Neural progenitor cell (in vitro differentiated cells): ENCODE results near the gene HK2.

ENCODE experiments used
- EZH2phosphoT487 ChIP-seq: fragments of 200-600 bp; sonication (generic); IDR thresholded peaks from 2 replicates; pipeline ENCODE4 v1.6.1; 2017; ENCODE audit warnings: antibody characterized with exemption
- TF ChIP-seq, protein P1 (sequence below): fragments of 200-600 bp; sonication (generic); IDR thresholded peaks from 2 replicates; pipeline ENCODE4 v1.5.1; 2017; ENCODE audit warnings: antibody characterized with exemption, mild to moderate bottlenecking

DNA sequence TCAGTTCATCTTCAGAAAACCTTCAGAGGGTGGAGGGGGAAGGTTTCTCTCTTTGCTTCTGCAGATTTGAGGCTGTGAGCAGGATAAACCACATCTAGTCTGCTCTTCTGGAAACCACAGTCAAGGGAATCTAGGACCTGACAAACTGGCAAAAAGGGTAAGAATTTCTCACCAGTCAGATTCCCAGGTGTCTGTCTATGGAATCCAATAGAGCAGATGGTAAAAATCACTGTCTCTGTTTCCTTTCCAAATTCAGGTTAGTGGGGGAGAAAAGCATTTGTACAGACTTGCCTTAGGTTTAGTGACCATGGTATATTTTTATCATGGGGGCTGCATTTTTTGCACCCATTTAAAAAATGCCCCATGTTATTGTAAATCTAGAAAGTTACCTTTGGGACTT, 62.3 kb downstream of the HK2 start:
- TF ChIP-seq, protein P1, sequence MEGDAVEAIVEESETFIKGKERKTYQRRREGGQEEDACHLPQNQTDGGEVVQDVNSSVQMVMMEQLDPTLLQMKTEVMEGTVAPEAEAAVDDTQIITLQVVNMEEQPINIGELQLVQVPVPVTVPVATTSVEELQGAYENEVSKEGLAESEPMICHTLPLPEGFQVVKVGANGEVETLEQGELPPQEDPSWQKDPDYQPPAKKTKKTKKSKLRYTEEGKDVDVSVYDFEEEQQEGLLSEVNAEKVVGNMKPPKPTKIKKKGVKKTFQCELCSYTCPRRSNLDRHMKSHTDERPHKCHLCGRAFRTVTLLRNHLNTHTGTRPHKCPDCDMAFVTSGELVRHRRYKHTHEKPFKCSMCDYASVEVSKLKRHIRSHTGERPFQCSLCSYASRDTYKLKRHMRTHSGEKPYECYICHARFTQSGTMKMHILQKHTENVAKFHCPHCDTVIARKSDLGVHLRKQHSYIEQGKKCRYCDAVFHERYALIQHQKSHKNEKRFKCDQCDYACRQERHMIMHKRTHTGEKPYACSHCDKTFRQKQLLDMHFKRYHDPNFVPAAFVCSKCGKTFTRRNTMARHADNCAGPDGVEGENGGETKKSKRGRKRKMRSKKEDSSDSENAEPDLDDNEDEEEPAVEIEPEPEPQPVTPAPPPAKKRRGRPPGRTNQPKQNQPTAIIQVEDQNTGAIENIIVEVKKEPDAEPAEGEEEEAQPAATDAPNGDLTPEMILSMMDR, result no peak
- no peak for TF ChIP-seq EZH2phosphoT487
